ENCODE results near the gene RCHY1.
"Not testable (repeated sequence)": the region's sequence is repeated elsewhere in the genome, so short reads cannot be mapped to it uniquely, and the experiment has no call there.

Gene RCHY1

DNA sequence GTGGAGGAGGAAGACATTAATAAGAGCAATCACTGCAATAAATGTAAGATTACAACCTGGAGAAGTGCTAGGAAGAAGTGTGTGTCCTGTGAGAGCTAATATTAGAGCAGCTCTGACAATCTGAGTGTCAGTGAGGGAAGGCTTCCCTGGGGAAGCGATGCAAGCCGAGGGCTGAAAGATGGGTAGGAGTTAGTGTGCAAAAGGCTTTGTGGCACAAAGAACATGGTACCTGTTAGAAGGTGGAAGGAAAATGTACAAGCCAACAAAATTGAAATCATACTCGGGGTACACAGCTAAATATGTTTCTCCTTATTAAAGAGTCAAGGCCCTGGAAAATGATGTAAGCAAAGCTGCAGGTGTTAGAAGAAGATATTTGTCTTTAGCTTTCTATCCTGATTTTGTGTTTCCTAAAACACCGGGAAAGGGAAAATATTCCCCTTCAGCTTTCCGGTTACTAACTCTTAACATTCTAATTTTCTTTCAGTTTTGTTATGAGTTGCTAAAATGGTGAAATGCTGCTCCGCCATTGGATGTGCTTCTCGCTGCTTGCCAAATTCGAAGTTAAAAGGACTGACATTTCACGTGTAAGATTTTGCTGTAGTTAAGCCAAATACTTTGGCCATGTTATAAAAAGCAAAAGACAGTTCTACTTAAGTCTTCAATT is 878 bp upstream of the RCHY1 start:
- peak; percentile 13 for DNase-seq

DNA sequence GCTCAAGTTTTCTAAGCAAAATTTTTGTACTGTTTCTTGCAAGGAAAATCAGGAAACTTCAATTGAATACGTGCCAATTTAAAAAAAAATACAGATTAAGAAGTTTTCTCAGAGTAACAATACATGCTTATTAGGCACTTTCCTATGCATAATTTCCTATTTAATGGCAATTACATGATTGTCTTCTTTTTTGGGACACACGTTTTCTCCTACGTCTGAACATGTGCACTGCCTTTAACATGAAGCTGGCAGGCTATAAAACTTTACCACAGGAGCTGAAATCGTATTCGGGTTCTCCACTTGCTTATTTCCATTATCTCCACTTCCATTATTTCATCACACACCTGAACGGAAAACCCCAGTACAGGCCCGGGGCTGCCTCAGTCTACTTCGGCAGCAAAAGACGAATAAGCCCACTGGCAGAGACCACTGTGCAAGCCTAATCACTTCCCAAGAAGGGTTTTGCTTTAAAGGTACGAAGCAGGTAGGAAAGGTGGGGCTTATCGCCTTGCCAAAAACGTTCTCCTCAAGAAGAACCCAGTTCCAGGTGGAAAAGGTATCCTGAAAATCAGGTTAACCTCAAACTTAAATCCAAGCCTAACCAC is 575 bp downstream of the RCHY1 start:
- no peak for DNase-seq

DNA sequence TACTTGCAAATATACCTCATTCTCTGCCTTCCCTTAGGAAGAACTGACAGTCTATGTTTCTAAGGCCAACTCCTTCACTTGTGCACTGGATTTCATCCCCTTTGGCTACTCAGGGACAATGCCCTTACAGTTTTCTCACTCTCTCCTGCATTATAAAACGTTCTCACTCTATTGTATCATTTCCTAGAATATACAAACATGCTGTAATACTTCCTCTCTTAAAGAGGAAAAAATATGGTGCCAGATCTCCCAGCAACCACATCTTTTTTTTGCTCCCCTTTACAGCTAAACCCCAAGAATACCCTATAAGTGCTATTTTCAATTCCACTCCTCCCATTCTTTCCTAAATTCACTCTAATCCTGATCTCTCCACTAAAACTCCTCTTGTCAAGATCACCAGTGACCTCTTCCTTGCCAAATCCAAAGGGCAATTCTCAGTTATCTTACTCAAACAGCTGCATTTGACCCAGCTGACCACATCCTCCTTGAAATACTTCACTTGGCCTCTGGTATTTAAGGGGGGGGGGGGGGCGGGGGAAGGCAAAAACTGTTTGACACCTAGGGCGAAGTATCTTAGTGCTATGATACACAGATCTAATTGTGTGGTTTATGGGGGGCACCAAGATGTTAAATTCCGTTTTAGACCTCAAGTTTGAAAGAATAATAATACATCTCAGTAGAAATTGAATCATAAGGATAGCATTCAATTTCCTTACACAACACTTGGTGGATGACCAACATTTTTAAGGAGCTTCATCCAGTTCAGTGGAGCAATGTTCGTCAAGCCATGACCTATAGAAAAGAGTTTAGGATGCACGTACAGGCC is 1.6 kb downstream of the RCHY1 start:
- DNase-seq, result no peak

DNA sequence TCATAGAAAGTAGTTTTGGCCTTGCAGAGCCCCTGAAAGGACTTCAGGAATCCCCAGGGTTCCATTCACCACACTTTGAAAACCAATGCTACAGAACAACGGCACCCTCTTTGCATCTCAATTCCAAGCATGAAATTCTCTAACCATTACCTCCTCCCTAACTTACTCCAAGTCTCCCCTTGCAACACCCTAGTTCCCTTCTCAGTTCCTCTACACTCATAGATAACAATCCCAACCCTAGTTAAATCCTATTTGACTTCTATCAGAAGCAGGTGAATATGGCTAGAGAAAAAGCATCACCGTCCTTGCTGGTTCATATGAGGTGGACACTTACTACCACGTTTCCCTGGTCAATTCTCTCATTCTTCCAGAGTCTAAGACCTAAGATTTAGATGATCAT is 2.4 kb downstream of the RCHY1 start:
- no peak for DNase-seq

DNA sequence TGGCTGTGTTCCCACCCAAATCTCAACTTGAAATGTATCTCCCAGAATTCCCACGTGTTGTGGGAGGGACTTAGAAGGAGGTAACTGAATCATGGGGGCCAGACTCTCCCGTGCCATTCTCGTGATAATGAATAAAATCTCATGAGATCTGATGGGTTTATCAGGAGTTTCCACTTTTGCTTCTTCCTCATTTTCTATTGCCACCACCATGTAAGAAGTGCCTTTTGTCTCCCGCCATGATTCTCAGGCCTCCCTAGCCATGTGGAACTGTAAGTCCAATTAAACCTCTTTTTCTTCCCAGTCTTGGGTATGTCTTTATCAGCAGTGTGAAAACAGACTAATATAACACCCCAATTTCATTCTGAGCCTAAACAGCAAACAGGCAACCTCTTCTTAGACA is 4.6 kb downstream of the RCHY1 start:
- DNase-seq, result not testable (repeated sequence)

DNA sequence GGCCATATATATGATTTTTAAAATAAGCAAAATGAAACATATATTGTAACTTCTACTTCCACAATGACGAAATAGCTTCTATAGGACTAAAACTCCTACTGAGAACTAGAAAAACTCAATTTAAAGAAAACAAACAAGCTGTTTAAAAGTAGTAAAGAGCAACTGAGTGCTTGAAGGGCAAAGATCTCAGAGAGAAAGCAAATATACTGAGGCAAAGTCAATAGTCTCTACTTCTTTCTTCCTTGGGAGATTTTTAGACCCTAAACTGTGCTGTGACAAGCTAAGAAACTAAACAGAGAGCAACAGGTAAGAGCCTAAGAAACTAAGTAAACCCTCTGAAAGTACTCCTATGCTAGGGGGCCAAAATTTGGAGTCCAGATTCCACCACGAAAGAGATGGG is 8.6 kb downstream of the RCHY1 start:
- DNase-seq, result no peak

DNA sequence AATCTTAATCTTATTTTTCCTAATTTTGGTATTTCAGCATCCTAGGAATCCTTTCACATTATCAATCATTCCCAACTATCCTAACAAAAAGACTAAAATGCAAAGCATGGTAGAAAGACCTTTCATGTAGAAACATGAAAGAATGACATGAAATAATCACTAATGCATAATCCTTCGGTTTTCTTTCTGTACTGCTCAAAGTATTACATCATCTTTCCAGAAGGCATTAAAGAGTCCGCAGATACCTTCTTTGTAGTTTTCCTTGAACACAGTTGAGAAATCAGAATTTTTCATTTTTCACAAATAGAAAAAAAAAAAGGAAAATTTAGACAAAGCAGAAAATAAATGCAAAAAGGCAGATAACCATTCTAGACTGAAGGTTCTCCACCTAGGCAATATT is 11.5 kb downstream of the RCHY1 start:
- DNase-seq, result no peak

DNA sequence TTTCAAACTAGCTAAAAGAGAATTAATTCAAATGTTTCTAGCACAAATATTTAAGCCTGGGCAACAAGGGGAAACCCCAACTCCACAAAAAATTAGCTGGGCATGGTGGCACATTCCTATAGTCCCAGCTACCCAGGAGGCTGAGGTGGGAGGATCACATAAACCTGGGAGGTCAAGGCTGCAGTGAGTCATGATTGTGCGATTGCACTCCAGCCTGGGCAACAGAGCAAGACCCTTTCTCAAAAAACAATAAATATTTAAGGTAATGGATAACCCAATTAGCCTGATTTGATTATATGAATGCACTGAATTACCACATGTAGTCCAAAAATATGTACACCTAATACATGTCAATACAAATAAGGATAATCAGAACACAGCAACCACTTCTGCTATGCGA is 14.3 kb downstream of the RCHY1 start:
- no peak for DNase-seq

DNA sequence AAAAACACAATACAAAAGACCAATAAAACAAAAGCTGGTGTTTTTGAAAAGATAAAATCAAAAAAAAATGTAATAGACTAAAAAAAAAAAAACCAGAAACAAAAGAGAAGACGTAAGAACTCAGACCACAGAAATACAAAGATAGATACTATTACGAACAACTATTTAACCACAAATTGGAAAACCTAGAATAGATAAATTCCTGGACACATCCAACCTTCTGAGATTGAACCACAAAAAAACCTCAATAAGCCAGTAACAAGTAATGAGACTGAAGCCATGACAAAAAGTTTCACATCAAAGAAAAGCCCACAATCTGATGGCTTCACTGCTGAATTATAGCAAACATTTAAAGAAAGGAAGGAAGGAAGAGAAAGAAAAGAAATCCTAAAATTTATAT is 16.2 kb downstream of the RCHY1 start:
- DNase-seq, result no peak

DNA sequence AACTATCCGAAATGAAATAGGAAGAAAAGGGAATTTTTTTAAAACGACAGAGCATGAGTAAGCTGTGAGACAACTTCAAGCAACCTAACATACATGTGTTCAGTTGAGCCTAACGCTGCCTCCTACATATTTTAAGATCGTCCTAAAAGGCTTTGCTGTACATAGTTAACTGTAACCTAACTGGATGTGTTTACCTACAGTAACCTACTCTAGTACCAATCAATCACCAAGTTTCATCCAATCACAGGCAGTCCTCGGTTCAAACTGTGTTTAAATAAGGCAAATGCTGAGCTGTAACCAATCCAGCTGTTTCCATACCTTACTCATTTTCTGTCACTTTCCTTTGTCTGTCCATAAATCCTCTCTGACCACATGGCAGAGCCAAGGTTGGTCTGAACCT is 17.1 kb downstream of the RCHY1 start:
- DNase-seq, result no peak

DNA sequence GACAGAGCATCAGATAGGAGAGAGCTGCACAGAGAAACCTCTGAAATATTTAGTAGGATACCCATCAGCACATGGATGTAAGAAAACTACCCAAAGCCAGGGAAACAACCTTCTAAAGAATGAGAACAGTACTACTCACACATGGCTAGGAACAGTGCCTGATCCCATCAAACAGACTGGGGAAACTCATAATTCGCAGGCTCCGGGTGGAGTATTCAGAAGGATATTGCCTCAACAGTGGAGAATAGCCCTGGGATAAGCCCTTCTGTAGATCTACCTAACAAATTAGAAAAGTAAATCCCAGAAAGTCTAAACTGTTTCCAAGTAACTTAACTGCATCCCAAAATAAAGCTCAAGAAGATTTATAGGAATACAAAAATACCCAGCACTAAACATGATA is 17.8 kb downstream of the RCHY1 start:
- no peak for DNase-seq

DNA sequence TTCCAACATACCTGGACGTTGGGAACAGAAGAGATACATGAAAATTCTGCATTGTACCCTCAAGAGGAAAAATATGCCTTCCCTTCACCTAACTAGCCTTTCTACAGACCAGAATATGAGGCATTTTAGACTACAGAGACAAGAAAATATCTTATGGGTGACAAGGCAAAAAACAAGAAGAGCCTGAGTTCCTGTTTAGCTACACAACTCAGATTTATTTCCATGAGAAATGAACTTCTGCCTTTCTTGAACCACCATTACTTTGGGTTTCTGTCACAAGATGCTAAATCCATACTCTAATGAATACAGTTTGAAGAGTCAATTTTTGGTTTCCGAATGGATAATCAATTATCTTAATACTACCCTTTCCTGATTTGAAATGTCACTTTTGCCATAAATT is 18.7 kb downstream of the RCHY1 start:
- DNase-seq, result no peak

DNA sequence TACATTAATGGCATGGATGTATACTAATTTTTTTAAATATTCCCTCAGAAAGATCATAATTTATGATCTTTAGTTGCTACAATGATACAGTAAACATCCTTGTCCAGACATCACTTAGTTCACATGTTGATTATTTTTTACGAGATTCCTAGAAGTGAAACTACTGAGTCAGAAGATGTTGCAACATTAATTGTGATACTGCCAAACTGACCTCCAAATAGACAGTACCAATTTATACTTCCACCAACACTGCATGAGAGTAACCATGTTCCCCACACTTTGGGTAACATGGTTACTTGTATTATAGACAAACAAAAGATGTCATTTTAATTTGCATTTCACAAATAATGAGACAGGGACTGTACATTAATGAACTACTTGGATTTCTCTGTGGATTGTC is 19.6 kb downstream of the RCHY1 start:
- no peak for DNase-seq

DNA sequence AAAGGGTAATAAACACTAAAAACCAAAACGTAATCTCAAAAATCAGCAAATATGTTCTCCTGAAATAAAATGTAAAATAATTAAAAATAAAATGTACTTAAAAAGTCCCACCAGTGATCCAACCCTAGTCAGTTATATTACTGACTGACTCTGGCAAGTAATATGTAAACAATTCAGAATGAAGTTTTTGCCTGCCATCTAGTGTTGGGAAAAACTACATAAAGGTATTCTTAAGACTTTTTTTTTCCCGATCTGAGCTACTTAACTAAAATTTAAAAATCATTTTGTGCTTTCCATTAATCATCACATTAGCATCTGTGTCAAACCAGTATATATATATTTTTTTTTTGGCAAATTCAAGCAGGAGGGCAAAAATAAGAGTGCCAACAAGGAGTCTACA is 24.0 kb downstream of the RCHY1 start:
- DNase-seq, result no peak

DNA sequence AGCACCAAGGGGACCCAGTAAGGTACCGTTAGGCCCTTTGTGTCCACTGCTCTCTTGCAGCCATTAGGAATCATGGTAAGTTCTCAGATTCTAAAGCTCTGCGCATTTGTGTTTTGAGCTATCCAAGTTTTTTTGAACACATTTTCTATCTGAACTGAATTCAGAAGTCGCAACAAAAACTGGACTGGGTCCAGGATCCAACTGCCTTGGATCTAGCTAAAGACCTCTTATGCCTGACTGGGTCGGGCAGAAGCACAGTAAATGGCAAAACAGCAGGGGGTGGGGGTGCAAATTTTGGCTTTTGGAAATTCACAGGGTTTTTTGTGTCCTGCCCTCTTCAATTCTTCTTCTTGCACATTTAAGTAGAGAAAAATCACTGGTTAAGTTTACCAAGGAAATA is 30.0 kb downstream of the RCHY1 start:
- no peak for DNase-seq

DNA sequence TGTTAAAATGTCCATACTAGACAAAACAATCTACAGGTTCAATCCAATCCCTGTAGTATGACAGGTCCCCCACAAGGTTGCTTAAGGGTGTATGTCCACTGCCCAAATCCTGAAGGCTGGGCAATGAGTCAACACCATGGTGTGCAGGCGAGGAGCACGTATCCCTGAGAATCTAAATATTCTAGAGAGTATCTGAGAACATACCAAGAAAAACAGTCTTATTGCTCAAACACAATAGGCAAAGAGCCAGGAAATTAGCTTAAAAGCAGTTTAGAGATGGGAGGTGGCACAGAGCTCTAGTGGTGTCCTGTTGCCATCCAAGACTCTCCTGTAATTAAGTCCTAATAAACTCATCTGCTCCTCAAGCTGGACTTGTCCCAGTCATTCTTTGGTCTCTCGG is 37.0 kb downstream of the RCHY1 start:
- DNase-seq, result no peak

DNA sequence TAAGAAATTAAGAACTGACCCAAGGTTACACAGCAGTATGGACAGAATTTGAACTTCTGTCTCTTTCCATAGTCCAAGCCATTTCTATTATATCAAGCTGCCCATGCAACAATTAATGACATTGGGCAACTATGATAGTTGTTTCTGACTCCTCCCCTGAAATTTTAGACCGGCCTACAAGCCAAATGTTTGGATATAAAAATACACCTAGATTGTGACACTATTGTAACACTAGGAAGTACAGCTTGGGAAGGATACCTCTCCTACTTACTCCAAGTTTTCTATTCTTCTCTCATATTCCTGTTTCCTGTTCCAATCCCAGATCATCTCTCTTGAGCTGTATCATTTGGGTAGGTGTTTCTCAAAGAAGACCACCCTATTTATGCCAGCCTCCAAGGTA is 43.5 kb downstream of the RCHY1 start:
- no peak for DNase-seq

DNA sequence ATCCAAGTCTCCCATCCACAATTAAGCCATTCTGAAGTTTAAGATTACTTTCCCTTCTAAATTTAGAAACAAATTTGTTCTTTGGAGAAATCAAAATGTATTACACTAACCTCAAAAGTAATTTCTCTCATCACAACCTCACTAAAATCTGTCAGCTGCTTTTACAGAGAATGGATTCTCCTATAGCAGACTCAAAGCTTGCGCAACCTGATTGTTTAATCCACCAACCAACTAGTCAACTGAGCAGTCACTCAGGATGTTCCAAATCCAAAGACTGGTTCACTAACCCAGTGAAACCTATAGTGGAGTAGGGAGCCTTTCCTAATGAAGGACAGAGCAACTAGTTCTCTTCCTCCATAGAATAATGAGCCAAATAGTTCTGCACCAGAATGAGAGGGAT is 44.3 kb downstream of the RCHY1 start:
- no peak for DNase-seq

DNA sequence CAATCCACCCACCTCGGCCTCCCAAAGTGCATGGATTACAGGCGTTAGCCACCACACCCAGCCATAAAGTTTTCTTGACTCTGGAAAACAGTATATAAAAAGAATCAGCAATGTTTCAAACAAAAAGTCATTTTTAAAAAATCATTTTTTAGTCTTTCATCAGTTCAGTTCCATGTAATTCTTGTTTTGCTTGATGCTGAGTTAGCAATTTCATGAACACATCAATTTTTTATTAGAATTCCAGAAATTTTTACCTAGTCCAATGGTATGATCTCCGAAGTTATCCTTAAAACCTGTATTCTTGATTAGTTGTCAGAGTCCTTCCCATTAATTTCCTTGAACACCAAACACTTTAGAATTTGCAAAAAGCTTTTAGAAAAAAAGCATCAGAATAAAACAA is 56.8 kb downstream of the RCHY1 start:
- no peak for DNase-seq

DNA sequence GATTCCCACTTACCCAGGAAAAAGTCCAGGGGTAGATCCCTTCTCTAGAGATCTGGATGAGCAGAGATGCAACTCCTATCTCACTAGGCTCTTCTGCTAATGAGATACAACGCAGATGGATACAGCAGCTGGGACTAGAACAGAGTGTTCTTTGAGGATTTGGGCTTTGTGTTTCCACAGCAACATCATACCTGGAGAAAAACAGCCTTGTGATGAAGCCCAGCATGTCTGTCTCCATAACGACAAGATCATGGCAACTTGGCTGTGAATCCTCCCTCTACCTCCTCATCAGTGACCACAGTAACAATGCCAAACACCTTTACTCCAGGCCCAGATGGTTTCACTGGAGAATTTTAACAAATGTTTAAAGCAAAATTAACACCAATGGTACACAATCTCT is 80.1 kb downstream of the RCHY1 start:
- no peak for DNase-seq

DNA sequence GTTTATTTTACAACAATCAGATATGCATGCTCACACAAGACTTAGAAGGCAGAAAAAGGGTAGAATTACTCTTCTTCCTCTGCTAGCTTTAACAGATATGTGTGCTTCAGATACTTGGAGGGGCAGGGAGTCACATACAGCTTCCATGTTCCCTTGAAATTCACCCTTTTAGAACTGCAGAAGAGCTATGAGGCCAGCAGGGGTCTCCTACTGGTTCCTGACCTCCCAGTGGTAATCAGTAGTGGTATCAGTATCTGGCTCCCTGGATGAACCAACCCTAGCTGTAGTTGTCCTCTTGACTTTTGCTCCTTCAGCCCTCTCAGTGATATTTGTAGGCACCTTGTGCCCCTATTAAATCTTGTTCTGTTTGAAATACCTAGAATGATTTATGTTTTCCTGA is 81.5 kb downstream of the RCHY1 start:
- no peak for DNase-seq

DNA sequence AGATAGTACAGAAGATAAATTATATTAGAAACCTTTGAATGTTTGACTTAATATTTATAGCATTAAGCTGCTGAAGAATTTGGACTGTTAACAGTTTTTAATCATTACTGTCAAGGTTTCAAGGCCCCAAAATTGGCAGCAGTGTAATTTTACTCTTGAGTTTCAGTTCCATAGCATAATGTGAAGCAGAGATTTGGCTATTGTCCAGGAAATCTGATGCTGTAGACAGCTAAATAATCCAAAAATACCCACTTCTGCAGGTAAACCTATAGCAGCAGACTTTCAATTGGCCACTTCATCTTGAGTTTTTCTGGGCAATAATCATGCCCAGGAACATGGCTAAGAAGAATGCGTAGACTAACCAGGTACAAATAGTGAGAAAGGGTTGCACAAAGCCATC is 85.0 kb downstream of the RCHY1 start:
- DNase-seq, result no peak
